GM19452 (cell line): ENCODE measurements around the gene C2orf92.
"Not testable (repeated sequence)": the region's sequence is repeated elsewhere in the genome, so short reads cannot be mapped to it uniquely, and the experiment has no call there.

Experiments used
- ATAC-seq: cut with Tn5 transposase; IDR thresholded peaks from one replicate; pipeline ENCODE4 v1.9.1; 2021; ENCODE audit not compliant: unreplicated experiment

Gene C2orf92

GRCh38 chr2:97688062-97688827 is 18.7 kb downstream of the C2orf92 start:
- no peak for ATAC-seq

GRCh38 chr2:97691166-97691565 is 21.7 kb downstream of the C2orf92 start:
- ATAC-seq, result no peak

- ATAC-seq, result no peak
These were observed 24.0 kb downstream of the C2orf92 start for GRCh38 chr2:97693476-97693875.

- no peak for ATAC-seq
These were observed 26.2 kb downstream of the C2orf92 start for GRCh38 chr2:97695744-97696143.

- no peak for ATAC-seq
These were observed 28.0 kb downstream of the C2orf92 start for GRCh38 chr2:97697252-97698235.

GRCh38 chr2:97698530-97698929 is 29.0 kb downstream of the C2orf92 start:
- ATAC-seq, result no peak

GRCh38 chr2:97699765-97700444 is 30.4 kb downstream of the C2orf92 start:
- no peak for ATAC-seq

- no peak for ATAC-seq
These were observed 31.7 kb downstream of the C2orf92 start for GRCh38 chr2:97701186-97701585.

- ATAC-seq, result no peak
These were observed 32.4 kb downstream of the C2orf92 start for GRCh38 chr2:97701851-97702465.

GRCh38 chr2:97702731-97703470 is 33.4 kb downstream of the C2orf92 start:
- no peak for ATAC-seq

- ATAC-seq, result no peak
These were observed 34.2 kb downstream of the C2orf92 start for GRCh38 chr2:97703741-97704140.

GRCh38 chr2:97704989-97705388 is 35.5 kb downstream of the C2orf92 start:
- ATAC-seq, result no peak

- ATAC-seq, result no peak
These were observed 36.6 kb downstream of the C2orf92 start for GRCh38 chr2:97706112-97706511.

- ATAC-seq, result no peak
These were observed 37.3 kb downstream of the C2orf92 start for GRCh38 chr2:97706708-97707345.

- no peak for ATAC-seq
These were observed 38.0 kb downstream of the C2orf92 start for GRCh38 chr2:97707362-97708047.

GRCh38 chr2:97708048-97708380 is 38.5 kb downstream of the C2orf92 start:
- ATAC-seq, result no peak

GRCh38 chr2:97708608-97709007 is 39.1 kb downstream of the C2orf92 start:
- ATAC-seq, result no peak

GRCh38 chr2:97711394-97711711 is 41.8 kb downstream of the C2orf92 start:
- ATAC-seq, result no peak

- ATAC-seq, result not testable (repeated sequence)
These were observed 42.7 kb downstream of the C2orf92 start for GRCh38 chr2:97712175-97712574.
